GM19099 (cell line): ENCODE data around the gene KRT27.

Source experiments
- POLR2A ChIP-seq: IDR thresholded peaks from 3 replicates; pipeline ENCODE4 v1.6.1; 2011; ENCODE audit warnings: low read depth; ENCODE audit not compliant: insufficient read length; ENCODE audit errors: extremely low read depth

The KRT27 gene

GRCh38 chr17:40817103-40817682 lies 34.8 kb upstream of the KRT27 start:
- no peak for TF ChIP-seq POLR2A

GRCh38 chr17:40816569-40816968 lies 34.2 kb upstream of the KRT27 start:
- TF ChIP-seq POLR2A = no peak

GRCh38 chr17:40815381-40815780 lies 33.0 kb upstream of the KRT27 start:
- no peak for TF ChIP-seq POLR2A

DNA sequence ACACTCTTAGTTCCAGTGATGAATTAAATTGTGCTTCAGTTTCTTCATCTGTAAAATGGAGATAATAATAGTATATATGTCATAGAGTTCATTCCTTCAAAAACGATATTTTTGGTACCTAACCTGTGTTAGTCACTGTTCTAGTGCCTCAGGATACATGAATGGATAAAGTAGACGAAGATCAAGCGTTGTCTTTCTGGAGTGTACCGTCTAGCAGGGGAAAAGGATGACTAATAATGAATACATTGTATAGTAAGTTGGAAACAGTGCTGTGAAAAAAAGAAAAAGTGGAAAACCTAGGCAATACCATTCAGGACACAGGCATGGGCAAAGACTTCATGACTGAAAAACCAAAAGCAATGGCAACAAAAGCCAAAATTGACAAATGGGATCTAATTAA lies 31.5 kb upstream of the KRT27 start:
- no peak for TF ChIP-seq POLR2A

DNA sequence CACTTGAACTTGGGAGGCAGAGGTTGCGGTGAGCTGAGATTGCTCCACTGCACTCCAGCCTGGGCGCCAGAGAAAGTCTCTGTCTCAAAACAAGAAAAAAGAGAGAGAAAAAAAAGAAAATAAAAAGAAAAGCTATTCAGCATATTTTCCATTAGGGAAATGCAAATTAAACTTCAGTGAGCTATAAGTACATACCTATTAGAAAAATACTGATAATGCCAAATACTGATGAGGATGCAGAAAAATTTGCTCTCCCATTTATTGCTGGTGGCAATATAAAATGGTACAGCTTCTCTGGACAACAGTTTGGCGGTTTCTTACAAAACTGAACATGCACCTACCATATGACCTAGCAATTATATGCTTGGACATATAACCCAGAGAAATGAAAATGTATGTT lies 30.3 kb upstream of the KRT27 start:
- TF ChIP-seq POLR2A = no peak

- no peak for TF ChIP-seq POLR2A
These were observed 28.1 kb upstream of the KRT27 start for GRCh38 chr17:40810494-40810893.

DNA sequence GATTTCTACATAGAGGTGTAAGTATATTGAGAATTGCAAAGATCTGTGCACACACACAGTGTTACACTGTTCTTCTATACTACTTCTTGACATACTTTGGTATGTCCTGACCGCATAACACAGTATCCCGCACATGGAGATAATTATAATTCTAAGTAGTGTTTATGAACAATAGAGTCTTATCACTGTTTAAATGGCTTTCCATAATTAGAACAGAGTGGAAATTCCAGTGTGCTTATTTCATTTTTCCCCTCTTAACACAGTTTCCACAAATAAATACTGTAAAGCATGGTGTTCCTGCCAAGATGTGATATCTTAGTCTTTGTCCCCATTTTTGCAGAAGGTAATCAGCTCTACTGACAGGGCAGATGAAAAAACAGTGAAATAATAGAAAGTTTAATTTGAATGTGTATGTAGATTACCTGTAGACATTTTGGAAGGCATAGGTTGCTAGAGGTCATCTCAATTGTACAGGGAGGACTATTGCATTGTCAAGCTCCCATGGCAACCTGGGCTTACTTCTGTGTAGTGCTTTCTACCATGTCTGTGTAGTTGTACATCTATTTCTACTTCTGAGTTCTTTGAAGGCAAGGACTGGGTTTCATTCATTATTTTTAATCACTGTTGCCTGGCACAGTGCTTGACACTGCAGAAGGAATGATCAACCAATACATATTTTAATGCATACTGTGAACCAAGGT lies 27.5 kb upstream of the KRT27 start:
- no peak for TF ChIP-seq POLR2A

- TF ChIP-seq POLR2A = no peak
These were observed 23.8 kb upstream of the KRT27 start for GRCh38 chr17:40806131-40806530.

GRCh38 chr17:40803617-40804082 lies 21.3 kb upstream of the KRT27 start:
- no peak for TF ChIP-seq POLR2A

GRCh38 chr17:40801157-40801556 lies 18.8 kb upstream of the KRT27 start:
- no peak for TF ChIP-seq POLR2A

DNA sequence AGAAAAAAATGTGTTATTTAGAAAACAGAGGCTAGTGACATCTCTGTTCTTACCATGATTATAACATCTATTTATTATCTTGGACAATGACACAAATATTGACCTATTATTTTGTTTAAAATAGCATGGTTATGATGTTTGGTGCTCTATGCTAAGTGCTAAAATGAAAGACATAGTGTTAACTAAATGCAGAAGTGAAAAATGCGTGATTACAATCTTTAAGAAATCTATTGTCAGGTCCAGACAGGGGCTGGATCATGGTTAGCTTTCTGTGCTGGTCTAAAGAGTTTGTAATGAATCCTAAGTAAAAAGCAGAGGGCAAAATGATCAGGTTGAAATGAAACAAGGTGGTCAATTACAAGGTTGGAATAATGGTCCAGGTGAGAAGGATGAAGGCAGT lies 18.0 kb upstream of the KRT27 start:
- no peak for TF ChIP-seq POLR2A

DNA sequence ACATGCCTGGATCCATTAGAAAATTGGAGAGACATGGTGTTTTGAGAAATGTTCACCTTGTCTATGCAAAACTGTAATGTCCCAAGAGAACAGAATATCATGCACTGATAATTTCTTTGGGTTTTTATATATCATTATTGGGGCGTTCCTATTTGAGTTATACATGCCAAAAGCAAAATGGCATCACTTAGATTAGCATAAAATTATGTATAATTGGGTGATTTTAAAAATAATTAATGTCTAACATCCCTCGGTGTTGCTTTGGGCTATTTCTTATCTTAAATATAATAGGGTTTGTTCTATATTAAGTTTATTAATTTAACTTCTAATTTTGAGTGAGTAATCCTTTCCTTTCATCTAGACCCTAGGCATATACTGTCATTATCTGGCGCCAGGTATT lies 17.5 kb upstream of the KRT27 start, which contains the start of gene KRT28:
Gene KRT28 (minus strand): TSS at position 101 of the 400 bp plus-strand sequence. CDS start 66 bp downstream, at position 35.
- TF ChIP-seq POLR2A = no peak

GRCh38 chr17:40796846-40797245 lies 14.5 kb upstream of the KRT27 start:
- no peak for TF ChIP-seq POLR2A

DNA sequence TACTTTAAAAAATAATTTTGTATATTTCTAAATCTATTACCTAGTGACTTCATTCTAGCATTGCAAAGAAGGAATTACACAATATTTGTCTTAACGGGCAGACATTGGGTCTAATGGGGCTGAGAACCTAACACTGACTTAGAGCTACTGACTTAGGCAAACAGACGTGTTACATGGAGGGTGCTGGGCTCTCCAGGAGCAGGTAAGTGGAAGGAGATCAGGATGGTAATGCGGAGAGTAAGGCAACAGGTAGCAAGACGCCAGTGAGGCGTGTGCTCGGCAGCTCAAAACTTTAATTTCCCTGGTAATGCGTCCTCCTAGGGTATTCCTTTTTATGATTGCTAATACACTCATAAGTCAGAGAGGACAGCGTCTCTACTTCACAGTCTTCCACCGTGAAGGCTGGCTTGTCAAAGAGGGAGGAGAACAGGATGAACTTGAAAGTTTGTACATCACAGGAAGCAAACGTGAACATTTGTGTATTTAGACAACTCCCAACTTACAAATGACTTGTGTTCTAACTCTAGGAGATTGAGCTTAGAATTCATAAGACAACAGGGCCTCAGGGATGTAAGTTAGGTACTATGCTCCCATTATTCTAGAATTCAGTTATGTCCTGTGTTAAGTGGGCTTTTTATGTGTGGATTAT lies 12.8 kb upstream of the KRT27 start:
- no peak for TF ChIP-seq POLR2A

GRCh38 chr17:40794466-40794865 lies 12.1 kb upstream of the KRT27 start:
- no peak for TF ChIP-seq POLR2A

DNA sequence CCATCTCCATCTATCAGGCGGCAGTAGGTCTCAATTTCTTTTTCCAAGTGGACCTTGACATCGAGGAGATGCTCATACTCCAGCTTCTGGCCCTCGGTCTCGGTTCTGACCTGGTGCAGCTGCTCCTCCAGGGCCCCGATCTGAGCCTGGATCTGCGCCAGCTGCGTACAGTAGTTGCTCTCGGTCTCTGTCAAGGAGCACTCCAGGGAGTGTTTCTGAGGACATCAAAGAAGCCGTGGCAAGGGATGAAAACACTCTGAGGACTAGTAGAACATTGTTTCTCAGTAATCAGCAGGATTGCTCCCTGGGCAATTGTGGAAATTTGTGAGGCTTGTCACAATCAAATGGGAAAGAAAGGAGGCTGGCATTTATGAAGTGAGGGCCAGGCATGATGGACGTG lies 11.5 kb upstream of the KRT27 start:
- TF ChIP-seq POLR2A = no peak
